HG03469 (cell line): ENCODE measurements around the gene ITGB1BP1.
"Not testable (repeated sequence)": the region's sequence is repeated elsewhere in the genome, so short reads cannot be mapped to it uniquely, and the experiment has no call there.

Experiments
- ATAC-seq: cut with Tn5 transposase; IDR thresholded peaks from one replicate; pipeline ENCODE4 v1.9.1; 2021; ENCODE audit warnings: mild to moderate bottlenecking, moderate library complexity, moderate number of reproducible peaks; ENCODE audit not compliant: unreplicated experiment

The ITGB1BP1 gene

GRCh38 chr2:9401646-9402371 is 21.5 kb downstream of the ITGB1BP1 start:
- ATAC-seq, result no peak

GRCh38 chr2:9401059-9401547 is 22.2 kb downstream of the ITGB1BP1 start:
- ATAC-seq, result no peak

- ATAC-seq, result no peak
Observed at GRCh38 chr2:9400268-9401058, 22.9 kb downstream of the ITGB1BP1 start.

- no peak for ATAC-seq
Observed at GRCh38 chr2:9398881-9399780, 24.2 kb downstream of the ITGB1BP1 start.

GRCh38 chr2:9398251-9398650 is 25.1 kb downstream of the ITGB1BP1 start:
- ATAC-seq, result not testable (repeated sequence)

- ATAC-seq, result no peak
Observed at GRCh38 chr2:9397201-9397600, 26.1 kb downstream of the ITGB1BP1 start.

GRCh38 chr2:9394816-9395215 is 28.5 kb downstream of the ITGB1BP1 start:
- ATAC-seq, result no peak

- ATAC-seq, result no peak
Observed at GRCh38 chr2:9392898-9393765, 30.2 kb downstream of the ITGB1BP1 start.

GRCh38 chr2:9391961-9392720 is 31.2 kb downstream of the ITGB1BP1 start:
- no peak for ATAC-seq

- no peak for ATAC-seq
Observed at GRCh38 chr2:9390991-9391390, 32.3 kb downstream of the ITGB1BP1 start.

GRCh38 chr2:9390151-9390850 is 33.0 kb downstream of the ITGB1BP1 start:
- no peak for ATAC-seq

- no peak for ATAC-seq
Observed at GRCh38 chr2:9388950-9389911, 34.1 kb downstream of the ITGB1BP1 start.

- ATAC-seq, result no peak
Observed at GRCh38 chr2:9388199-9388681, 35.1 kb downstream of the ITGB1BP1 start.

- ATAC-seq, result no peak
Observed at GRCh38 chr2:9385841-9386240, 37.5 kb downstream of the ITGB1BP1 start.

- no peak for ATAC-seq
Observed at GRCh38 chr2:9384521-9384920, 38.8 kb downstream of the ITGB1BP1 start.

- no peak for ATAC-seq
Observed at GRCh38 chr2:9382604-9383235, 40.6 kb downstream of the ITGB1BP1 start.
